HepG2 (cell line): ENCODE data around the gene BEND3. TPM values are rescaled to one million over a fixed set of nuclear protein-coding genes. Genes with fewer than 3 reads are reported as not detected.

Experiments
- CERS6 ChIP-seq: sonication (generic); formaldehyde crosslinking; IDR thresholded peaks from 2 replicates; pipeline ENCODE4 v1.5.0; 2020; ENCODE audit warnings: missing genetic modification reagents
- FOXA1 ChIP-seq, 2 experiments: fragments of 450-650 bp in 1 of 2; sonication (generic) in 1 of 2; formaldehyde crosslinking in 1 of 2; IDR thresholded peaks; 2 replicates each; pipeline versions ENCODE4 v1.4.0 to v1.6.1; 2016 to 2020; ENCODE audit warnings: missing genetic modification reagents in 1 of 2
- GPN1 ChIP-seq: sonication (generic); formaldehyde crosslinking; IDR thresholded peaks from 2 replicates; pipeline ENCODE4 v1.5.1; 2020; ENCODE audit warnings: missing genetic modification reagents, borderline replicate concordance
- HCFC1 ChIP-seq: fragments of 150-350 bp; IDR thresholded peaks from 2 replicates; pipeline ENCODE4 v1.6.1; 2014; ENCODE audit warnings: low read depth, low read length
- HNF4A ChIP-seq: sonication (generic); formaldehyde crosslinking; IDR thresholded peaks from 2 replicates; pipeline ENCODE4 v1.4.0; 2020; ENCODE audit warnings: missing genetic modification reagents
- PRPF4 ChIP-seq: fragments of 200-400 bp; formaldehyde crosslinking; IDR thresholded peaks from 2 replicates; pipeline ENCODE4 v1.6.1; 2016; ENCODE audit warnings: low read length, low read depth; ENCODE audit not compliant: poor library complexity, severe bottlenecking
- RARG ChIP-seq: sonication (generic); formaldehyde crosslinking; IDR thresholded peaks from 2 replicates; pipeline ENCODE4 v1.4.0; 2020; ENCODE audit warnings: low read depth, mild to moderate bottlenecking, missing genetic modification reagents
- RERE ChIP-seq: IDR thresholded peaks from 2 replicates; pipeline ENCODE4 v1.6.1; 2016; ENCODE audit warnings: low read depth, missing genetic modification reagents, missing compliant biosample characterization
- SKI ChIP-seq: fragments of 450-650 bp; IDR thresholded peaks from one replicate; pipeline ENCODE4 v1.6.1; 2018; ENCODE audit warnings: mild to moderate bottlenecking; ENCODE audit not compliant: partially characterized antibody
- SMAD1 ChIP-seq: sonication (generic); formaldehyde crosslinking; IDR thresholded peaks from 2 replicates; pipeline ENCODE4 v1.4.0; 2020; ENCODE audit warnings: missing genetic modification reagents, low read depth, mild to moderate bottlenecking, borderline replicate concordance
- SMARCC2 ChIP-seq: fragments of 450-650 bp; IDR thresholded peaks from 2 replicates; pipeline ENCODE4 v1.6.1; 2017; ENCODE audit warnings: antibody characterized with exemption, mild to moderate bottlenecking
- TEF ChIP-seq: sonication (generic); formaldehyde crosslinking; IDR thresholded peaks from 2 replicates; pipeline ENCODE4 v1.5.0; 2020; ENCODE audit warnings: missing genetic modification reagents
- THRA ChIP-seq: sonication (generic); formaldehyde crosslinking; IDR thresholded peaks from 2 replicates; pipeline ENCODE4 v1.4.0; 2020; ENCODE audit warnings: missing genetic modification reagents, borderline replicate concordance
- ZBTB7B ChIP-seq: sonication (generic); formaldehyde crosslinking; IDR thresholded peaks from 2 replicates; pipeline ENCODE4 v1.4.0; 2020; ENCODE audit warnings: missing genetic modification reagents
- ZFAT ChIP-seq: sonication (generic); formaldehyde crosslinking; conservative IDR thresholded peaks from 2 replicates; pipeline ENCODE4 v1.8.1; 2023; ENCODE audit warnings: missing genetic modification reagents, inconsistent platforms
- ZFP41 ChIP-seq: sonication (generic); formaldehyde crosslinking; IDR thresholded peaks from 2 replicates; pipeline ENCODE4 v1.4.0; 2020; ENCODE audit warnings: mild to moderate bottlenecking, missing genetic modification reagents, borderline replicate concordance
- ZNF124 ChIP-seq: sonication (generic); formaldehyde crosslinking; IDR thresholded peaks from 2 replicates; pipeline ENCODE4 v1.4.0; 2020; ENCODE audit warnings: missing genetic modification reagents
- ZNF207 ChIP-seq: fragments of 450-650 bp; IDR thresholded peaks from 2 replicates; pipeline ENCODE4 v1.6.1; 2016; ENCODE audit warnings: antibody characterized with exemption, borderline replicate concordance
- ZNF263 ChIP-seq: sonication (generic); formaldehyde crosslinking; IDR thresholded peaks from 2 replicates; pipeline ENCODE4 v1.4.0; 2020; ENCODE audit warnings: missing genetic modification reagents
- ZNF83 ChIP-seq: sonication (generic); formaldehyde crosslinking; IDR thresholded peaks from 2 replicates; pipeline ENCODE4 v1.4.0; 2020; ENCODE audit warnings: missing genetic modification reagents, mild to moderate bottlenecking, borderline replicate concordance
- polyA plus RNA-seq, 8 experiments: library from polyadenylated mRNA; depleted of rRNA in 3 of 8; stranded (reverse) in 7 of 8; unstranded in 1 of 8; fragments of >200 nt; fragmentation: Illumina TruSeq in 4 of 8; extraction: Trizol in 4 of 8; gene quantifications; 2 replicates each; pipeline versions ENCODE4 v1.2.1 to v1.2.3, GENCODE V29; 2011 to 2016; ENCODE audit warnings: low read depth in 4 of 8, missing spikeins in 1 of 8, mixed read lengths in 1 of 8; ENCODE audit not compliant: insufficient read depth in 1 of 8
- total RNA-seq, 5 experiments: library from RNA; depleted of rRNA; stranded (reverse); fragments of >200 nt; fragmentation: Illumina TruSeq; extraction: Trizol; gene quantifications; 2 replicates each; pipeline ENCODE4 v1.2.3, GENCODE V29; 2016; ENCODE audit warnings: low read depth in 1 of 5

The BEND3 gene
- total and polyA plus RNA-seq, 2 of the 13 experiments (the other 11 are each of a cell fraction or from before 2014, with no cell fraction given), result 1.4 to 5.8 TPM

GRCh38 chr6:107114213-107114925, 946 bp downstream of the BEND3 start (continued):
- 0 out of 2 replicates have a peak, but pooled peaks have one; percentile 20 for TF ChIP-seq CERS6 (CRISPR knock-in tag)
- TF ChIP-seq ZNF207, result no peak
- TF ChIP-seq RARG, result no peak
- 0 out of 2 replicates have a peak, but pooled peaks have one; percentile 41 for TF ChIP-seq ZNF263 (CRISPR knock-in tag)
- no peak for TF ChIP-seq ZNF124
- TF ChIP-seq SMAD1 (CRISPR knock-in tag), result no peak
- no peak for TF ChIP-seq FOXA1 (IDR thresholded peaks at IDR 0.05)
- no peak for TF ChIP-seq FOXA1 (CRISPR knock-in tag; IDR thresholded peaks at IDR 0.05)
- no peak for TF ChIP-seq ZFP41 (CRISPR knock-in tag)
- no peak for TF ChIP-seq ZNF83 (CRISPR knock-in tag)
- TF ChIP-seq PRPF4, result no peak
- TF ChIP-seq TEF (CRISPR knock-in tag), result no peak
- no peak for TF ChIP-seq SMARCC2
- peak; percentile 45; the same call in 1 of the 2 replicates for TF ChIP-seq ZBTB7B (CRISPR knock-in tag)
- no peak for TF ChIP-seq GPN1 (CRISPR knock-in tag)
- TF ChIP-seq HCFC1, result no peak
- no peak for TF ChIP-seq HNF4A (CRISPR knock-in tag)
- no peak for TF ChIP-seq THRA (CRISPR knock-in tag)
- TF ChIP-seq RERE, result 0 out of 2 replicates have a peak, but pooled peaks have one; percentile 32
- no peak for TF ChIP-seq ZFAT (CRISPR knock-in tag)
- peak; percentile 72 for TF ChIP-seq SKI
